Suppressor macrophage (primary cell): ENCODE results near the gene TMIGD3.

Experiments
- DNase-seq, 4 experiments: peaks; one replicate each; pipeline ENCODE4 v3.0.0-alpha.2; 2020 to 2022

Gene TMIGD3

DNA sequence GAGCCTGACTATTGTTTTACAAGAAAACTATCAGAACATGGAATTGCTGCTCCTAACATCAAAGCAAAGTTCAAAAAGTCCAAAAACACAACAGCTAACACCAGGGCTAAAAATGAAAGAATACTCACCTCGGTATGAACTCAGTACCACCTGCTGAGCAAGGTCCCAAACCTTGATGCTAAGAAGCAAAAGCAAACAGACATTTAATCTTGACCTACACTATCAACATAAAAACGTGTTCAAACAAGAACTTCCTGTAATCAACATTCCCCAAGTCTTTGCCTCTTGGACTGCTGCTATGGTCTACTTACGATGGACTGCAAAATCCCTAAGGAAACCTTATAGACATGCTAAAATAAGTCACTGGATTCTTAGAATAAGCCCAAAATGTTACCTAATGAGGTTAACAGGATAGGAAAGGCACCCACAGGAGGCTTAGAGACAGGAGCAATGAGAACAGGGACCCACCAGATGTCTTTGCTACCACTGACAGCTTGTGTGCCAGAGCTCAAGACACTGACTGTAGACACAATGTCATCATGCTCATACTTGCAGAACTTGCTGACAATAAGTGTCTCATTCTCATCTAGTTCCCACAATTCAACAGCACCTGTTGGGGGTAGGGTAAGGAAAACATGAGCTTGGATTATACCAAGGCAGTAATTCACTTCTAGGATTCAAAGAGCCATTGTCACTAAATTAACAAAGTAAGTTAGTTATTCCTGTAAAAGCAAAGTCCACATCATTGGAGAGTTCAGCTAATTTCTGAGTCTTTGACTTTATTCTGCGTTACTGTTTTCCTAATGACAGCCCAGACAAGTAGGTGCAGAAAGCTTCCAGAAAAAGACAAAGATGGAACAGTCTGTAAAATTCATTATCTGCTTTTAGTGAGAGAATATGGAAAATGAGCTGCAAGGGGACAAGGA is 56.2 kb downstream of the TMIGD3 start:
- DNase-seq: no peak

DNA sequence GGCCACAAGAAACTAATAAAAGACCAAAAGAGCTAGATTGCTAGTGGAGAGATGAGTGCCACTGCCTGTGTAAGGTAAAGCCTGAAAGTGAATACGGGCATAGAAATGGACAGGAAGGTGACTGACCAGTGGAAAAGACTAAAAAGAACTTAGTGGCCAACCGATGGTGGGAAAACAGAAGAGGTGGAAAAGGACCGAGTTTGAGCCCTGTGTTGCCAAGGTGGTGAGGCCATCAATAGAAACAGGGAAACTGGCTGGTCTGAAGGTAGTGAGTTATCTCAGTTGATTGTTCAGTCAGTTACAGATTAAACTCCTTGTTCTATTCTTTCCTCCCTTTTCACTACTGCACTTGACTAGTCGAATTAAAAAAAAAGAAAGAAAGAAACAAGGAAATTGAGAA is 56.9 kb downstream of the TMIGD3 start:
- DNase-seq: no peak

DNA sequence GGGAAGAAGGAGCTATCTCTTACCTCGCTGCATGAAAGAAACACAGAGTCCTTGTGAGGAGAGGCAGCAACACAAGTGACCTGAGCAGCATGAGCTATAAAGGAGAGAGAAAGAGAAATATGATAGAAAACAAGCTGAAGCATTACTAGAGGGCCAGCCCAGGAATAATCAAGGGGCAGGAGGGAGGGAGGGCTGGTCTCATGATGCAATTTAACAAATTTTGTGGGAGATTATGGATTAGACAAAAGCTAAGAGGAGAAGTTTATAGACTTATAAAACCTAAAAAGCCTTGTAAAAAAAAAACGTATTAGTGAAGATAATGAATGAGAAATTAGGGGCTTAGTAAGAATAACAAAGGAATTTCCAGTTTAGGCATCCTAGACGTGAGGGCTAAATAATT is 59.4 kb downstream of the TMIGD3 start:
- no peak for DNase-seq

DNA sequence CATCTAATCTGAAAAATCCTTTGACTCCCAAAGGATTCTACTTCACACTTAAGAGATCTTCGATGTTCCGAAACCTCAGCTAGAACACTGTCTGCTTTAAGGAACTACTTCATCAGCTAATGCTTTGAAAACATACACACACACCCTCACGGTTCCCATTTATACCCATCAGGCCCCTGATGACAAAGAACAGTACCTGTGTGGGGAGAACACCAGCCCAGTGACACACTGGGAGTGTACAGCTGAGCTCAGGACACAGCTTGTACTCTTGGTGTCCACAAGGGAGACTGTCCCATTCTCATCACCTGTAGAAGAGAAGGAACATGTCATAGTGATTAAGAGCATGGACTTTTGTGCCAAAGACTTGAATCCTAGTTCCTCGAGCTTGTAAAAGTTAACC is 61.0 kb downstream of the TMIGD3 start:
- DNase-seq: no peak

DNA sequence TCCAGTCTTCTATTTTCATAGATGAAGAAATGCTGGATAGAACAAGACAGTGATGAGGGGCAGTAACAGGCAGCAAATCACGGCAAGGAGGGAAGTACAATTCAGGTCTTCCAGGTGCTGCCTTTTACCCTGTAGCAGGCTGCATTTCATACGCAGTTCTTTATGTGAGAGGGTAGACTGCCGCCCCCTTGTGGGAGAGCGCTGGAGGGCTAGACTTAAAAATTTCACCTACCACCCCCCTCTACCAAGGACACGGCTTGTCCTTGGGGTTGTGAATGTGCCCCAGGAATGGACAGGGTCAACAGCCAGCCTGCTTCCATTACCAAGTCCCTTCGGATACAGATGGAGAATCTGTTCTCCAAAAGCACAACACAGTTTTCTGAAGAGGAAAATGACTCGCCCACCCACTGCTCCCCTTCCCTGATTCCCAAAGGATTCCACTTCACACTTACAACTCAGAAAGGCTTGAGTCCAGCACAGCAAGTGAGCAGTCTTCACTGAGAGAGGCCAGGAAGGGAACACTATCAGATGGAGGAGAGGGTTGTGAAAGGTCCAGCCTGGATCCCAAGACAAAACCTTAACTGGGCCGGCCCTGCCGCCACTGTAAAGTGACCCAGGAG is 61.8 kb downstream of the TMIGD3 start:
- peak; percentile 8 to 52 (median 24) for DNase-seq

DNA sequence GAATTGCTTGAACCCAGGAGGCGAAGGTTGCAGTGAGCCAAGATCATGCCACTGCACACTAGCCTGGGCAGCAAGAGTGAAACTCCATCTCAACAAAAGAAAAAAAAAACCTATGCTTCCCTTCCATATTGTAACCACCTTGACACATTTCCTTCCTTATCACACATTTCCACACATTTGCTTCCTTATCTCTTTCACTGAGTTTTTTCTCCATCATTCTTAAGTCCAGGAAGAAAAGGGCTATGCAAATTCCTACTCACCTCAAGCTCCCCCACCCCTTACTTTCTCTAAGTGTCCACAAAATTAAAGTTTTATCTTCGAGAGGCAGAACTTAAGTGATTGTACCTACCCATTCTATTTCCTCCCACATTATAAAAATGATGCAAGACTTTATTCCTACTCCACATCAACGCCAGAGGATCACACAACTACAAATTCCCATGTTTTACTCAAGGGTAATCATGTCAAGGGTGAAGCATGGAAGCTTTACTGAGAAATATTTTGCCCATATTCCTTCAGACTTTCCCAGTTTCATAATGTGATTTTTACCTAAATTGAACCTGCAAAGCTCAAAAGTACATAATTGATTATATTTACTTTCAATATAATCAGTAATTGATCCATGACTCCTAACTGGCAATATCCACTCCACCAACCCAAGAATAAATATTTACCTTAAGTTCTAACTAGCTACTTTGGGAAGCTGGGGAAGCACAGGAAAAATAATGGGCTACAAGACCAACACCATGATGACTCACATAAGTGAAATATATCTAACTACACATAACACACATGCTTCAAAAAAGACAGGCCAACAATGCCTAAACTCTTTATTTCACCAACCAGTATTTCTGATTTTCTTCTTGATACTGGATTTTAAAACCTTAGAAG is 63.7 kb downstream of the TMIGD3 start:
- no peak for DNase-seq

DNA sequence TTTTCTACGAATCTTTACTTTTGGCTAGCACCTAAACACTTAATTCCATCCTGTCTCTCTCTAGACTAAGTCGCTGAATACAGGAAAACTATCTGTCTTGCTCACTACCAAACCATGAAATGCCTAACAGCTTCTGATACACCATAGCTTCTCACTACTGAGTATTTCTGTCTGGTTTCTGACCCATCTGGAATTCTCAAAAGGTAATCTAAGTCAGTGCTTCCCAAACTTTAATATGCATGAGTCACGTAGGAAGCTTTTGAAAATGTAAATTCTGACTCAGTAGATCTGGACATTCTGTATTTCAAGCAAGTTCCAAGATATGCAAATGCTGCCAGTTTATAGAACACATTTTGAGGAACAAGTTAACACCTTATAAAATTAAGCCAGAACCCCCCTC is 66.7 kb downstream of the TMIGD3 start:
- no peak for DNase-seq
